K562 (cell line): ENCODE results near the gene USP15. TPM values are rescaled to one million over a fixed set of nuclear protein-coding genes. Genes with fewer than 3 reads are reported as not detected.

ENCODE experiments used
- BACH1 ChIP-seq: fragments of 200-800 bp; sonication (Bioruptor generic); IDR thresholded peaks from 2 replicates; pipeline ENCODE4 v1.6.1; 2016; ENCODE audit warnings: missing genetic modification characterization, missing compliant biosample characterization
- CBFB ChIP-seq: sonication (generic); formaldehyde crosslinking; IDR thresholded peaks from 2 replicates; pipeline ENCODE4 v1.4.0; 2020; ENCODE audit warnings: mild to moderate bottlenecking, missing genetic modification reagents
- KLF10 ChIP-seq: fragments of 250-450 bp; sonication (Bioruptor Pico); IDR thresholded peaks from 2 replicates; pipeline ENCODE4 v1.6.1; 2021; ENCODE audit warnings: matching md5 sums
- MAFG ChIP-seq: fragments of 450-650 bp; conservative IDR thresholded peaks from 2 replicates; pipeline ENCODE4 v1.6.1; 2016; ENCODE audit warnings: missing genetic modification characterization, missing compliant biosample characterization
- MLLT1 ChIP-seq, 2 experiments: fragments of 450-650 bp; IDR thresholded peaks; 2 replicates each; pipeline ENCODE4 v1.6.1; 2016
- NFE2 ChIP-seq: IDR thresholded peaks from 2 replicates; pipeline ENCODE4 v1.6.1; 2014; ENCODE audit warnings: antibody characterized with exemption, low read depth
- PRDM10 ChIP-seq: fragments of 450-650 bp; IDR thresholded peaks from 2 replicates; pipeline ENCODE4 v1.6.1; 2018; ENCODE audit not compliant: partially characterized antibody
- RFX1 ChIP-seq: fragments of 450-650 bp; IDR thresholded peaks from 2 replicates; pipeline ENCODE4 v1.6.1; 2016; ENCODE audit warnings: mild to moderate bottlenecking, moderate library complexity
- SMARCA4 ChIP-seq: fragments of 450-650 bp; IDR thresholded peaks from 2 replicates; pipeline ENCODE4 v1.6.1; 2016
- STAT5A ChIP-seq: IDR thresholded peaks from 2 replicates; pipeline ENCODE4 v1.6.1; 2012; ENCODE audit warnings: low read length, inconsistent platforms, borderline replicate concordance
- U2AF1 ChIP-seq: fragments of 200-400 bp; formaldehyde crosslinking; optimal IDR thresholded peaks from 2 replicates; pipeline ENCODE3; 2017; ENCODE audit warnings: mild to moderate bottlenecking, low read depth, low read length, moderate library complexity
- ZBTB12 ChIP-seq: fragments of 250-450 bp; sonication (Bioruptor Pico); IDR thresholded peaks from 2 replicates; pipeline ENCODE4 v1.4.0; 2020
- ZBTB9 ChIP-seq: fragments of 450-650 bp; formaldehyde crosslinking; IDR thresholded peaks from 2 replicates; pipeline ENCODE4 v1.4.0; 2020; ENCODE audit warnings: mild to moderate bottlenecking, moderate library complexity
- ZMIZ1 ChIP-seq, 2 experiments: fragments of 150-350 bp in 1 of 2; IDR thresholded peaks; 2 replicates each; pipeline ENCODE4 v1.6.1; 2012 to 2016; ENCODE audit warnings: low read depth in 2 of 2, low read length in 2 of 2, mild to moderate bottlenecking in 1 of 2, moderate library complexity in 1 of 2
- ZNF143 ChIP-seq: sonication (generic); formaldehyde crosslinking; IDR thresholded peaks from 2 replicates; pipeline ENCODE4 v1.9.0; 2022; ENCODE audit warnings: mild to moderate bottlenecking, missing genetic modification reagents
- ZNF184 ChIP-seq: sonication (generic); formaldehyde crosslinking; IDR thresholded peaks from 2 replicates; pipeline ENCODE4 v1.5.0; 2020; ENCODE audit warnings: missing genetic modification reagents
- ZNF263 ChIP-seq: sonication (generic); formaldehyde crosslinking; IDR thresholded peaks from 2 replicates; pipeline ENCODE4 v1.8.0; 2022; ENCODE audit warnings: mild to moderate bottlenecking, missing genetic modification reagents, borderline replicate concordance
- ZNF316 ChIP-seq: fragments of 450-650 bp; IDR thresholded peaks from 2 replicates; pipeline ENCODE4 v1.6.1; 2016
- ZNF584 ChIP-seq: fragments of 200-800 bp; sonication (Bioruptor generic); IDR thresholded peaks from 2 replicates; pipeline ENCODE4 v1.6.1; 2016; ENCODE audit warnings: low read depth, mild to moderate bottlenecking, missing genetic modification characterization, missing compliant biosample characterization
- polyA plus RNA-seq, 8 experiments: library from polyadenylated mRNA; depleted of rRNA in 4 of 8; stranded (reverse) in 5 of 8; unstranded in 3 of 8; fragments of >200 nt; fragmentation: Nextera tagmentation in 2 of 8; fragmentation: Illumina TruSeq in 1 of 8; extraction: Ambion mirVana in 2 of 8; extraction: Trizol in 1 of 8; gene quantifications; 2 replicates each; pipeline versions ENCODE4 v1.2.1 to v1.2.3, GENCODE V29; 2011 to 2014; ENCODE audit warnings: inconsistent platforms in 1 of 8, missing spikeins in 1 of 8
- total RNA-seq, 7 experiments: library from RNA; depleted of rRNA in 6 of 7; stranded (reverse); fragments of >200 nt in 6 of 7; fragmentation: Illumina TruSeq in 2 of 7; extraction: Trizol in 2 of 7; gene quantifications; 2 replicates each; pipeline versions ENCODE4 v1.2.1 to v1.2.3, GENCODE V29; 2011 to 2021; ENCODE audit warnings: low replicate concordance in 1 of 7

USP15 gene
- total and polyA plus RNA-seq, 9 of the 15 experiments (the other 6 are each of a cell fraction or from before 2014, with no cell fraction given) = 140 to 272 (median 182) TPM

GRCh38 chr12:62259631-62259992 lies 592 bp upstream of the USP15 start (continued):
- no peak for TF ChIP-seq ZBTB9 (CRISPR knock-in tag)
- TF ChIP-seq CBFB (CRISPR knock-in tag) = no peak
- peak; percentile 51; the same call in 1 of the 2 replicates for TF ChIP-seq BACH1 (tag)
- TF ChIP-seq ZMIZ1 (IDR thresholded peaks at IDR 0.05; ENCODE audit: low read depth in 2 of 2, low read length in 2 of 2) = no peak
- TF ChIP-seq U2AF1 = no peak
- peak; percentile 39; the same call in 1 of the 2 replicates for TF ChIP-seq MAFG (tag)
- TF ChIP-seq ZNF316 = 0 out of 2 replicates have a peak, but pooled peaks have one; percentile 6
- peak; percentile 60 for TF ChIP-seq NFE2
- 0 out of 2 replicates have a peak, but pooled peaks have one; percentile 2 for TF ChIP-seq ZNF263 (CRISPR knock-in tag)
- TF ChIP-seq ZBTB12 (CRISPR knock-in tag) = no peak
- no peak for TF ChIP-seq SMARCA4
- TF ChIP-seq ZNF184 (CRISPR knock-in tag) = no peak
- TF ChIP-seq PRDM10 = no peak
- TF ChIP-seq KLF10 (CRISPR knock-in tag) = no peak
- 0 out of 2 replicates have a peak, but pooled peaks have one; percentile 23 for TF ChIP-seq ZNF584 (CRISPR knock-in tag)
- no peak for TF ChIP-seq ZNF143
- 0 out of 4 replicates have a peak, but pooled peaks of 1 of the 2 experiments have one; percentile 76 for TF ChIP-seq MLLT1 (IDR thresholded peaks at IDR 0.05)
- TF ChIP-seq STAT5A = no peak
- no peak for TF ChIP-seq RFX1
